ENCODE measurements around the gene RAE1.

DNA sequence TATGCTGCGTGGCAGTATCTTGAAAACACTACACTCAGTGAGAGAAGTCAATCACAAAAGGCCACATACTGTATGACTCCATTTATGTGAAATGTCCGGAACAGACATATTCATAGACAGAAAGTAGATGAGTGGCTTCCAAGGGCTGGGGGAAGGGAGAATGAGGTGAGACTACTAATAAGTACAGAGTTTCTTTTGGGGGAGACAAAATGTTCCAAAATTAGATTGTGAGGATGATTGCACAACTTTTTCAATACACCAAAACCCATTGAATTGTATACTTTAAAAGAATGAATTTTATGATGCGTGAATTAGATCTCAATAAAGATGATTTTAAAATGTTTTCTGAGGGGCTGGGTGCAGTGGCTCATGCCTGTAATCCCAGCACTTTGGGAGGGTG lies 30.7 kb upstream of the RAE1 start:
- TF ChIP-seq POLR2A (IDR thresholded peaks at IDR 0.05; ENCODE audit: low read length) (no peak), GATA1 (IDR thresholded peaks at IDR 0.05; ENCODE audit: low read depth, low read length) (no peak)

All from erythroblast (primary cell).